Endothelial cell (in vitro differentiated cells): ENCODE measurements around the gene CDC42BPA. TPM values are rescaled to one million over a fixed set of nuclear protein-coding genes. Genes with fewer than 3 reads are reported as not detected.

Source experiments
- DNase-seq: peaks from one replicate; pipeline ENCODE4 v3.0.0; 2021; ENCODE audit warnings: low spot score
- H3K27ac Mint-ChIP-seq: one replicate; pipeline ENCODE4 v1.8.0; 2021; ENCODE audit warnings: mixed read lengths, inconsistent platforms; ENCODE audit not compliant: unreplicated experiment
- H3K27me3 Mint-ChIP-seq: one replicate; pipeline ENCODE4 v1.8.0; 2021; ENCODE audit warnings: mild to moderate bottlenecking, moderate library complexity, mixed read lengths, inconsistent platforms; ENCODE audit not compliant: unreplicated experiment
- H3K36me3 Mint-ChIP-seq: one replicate; pipeline ENCODE4 v1.8.0; 2021; ENCODE audit warnings: mild to moderate bottlenecking, low read depth, mixed read lengths, inconsistent platforms; ENCODE audit not compliant: unreplicated experiment
- H3K4me1 Mint-ChIP-seq: one replicate; pipeline ENCODE4 v1.8.0; 2021; ENCODE audit warnings: mild to moderate bottlenecking, mixed read lengths, inconsistent platforms; ENCODE audit not compliant: unreplicated experiment
- H3K4me3 Mint-ChIP-seq: one replicate; pipeline ENCODE4 v1.8.0; 2021; ENCODE audit warnings: mild to moderate bottlenecking, mixed read lengths, inconsistent platforms; ENCODE audit not compliant: unreplicated experiment
- H3K9me3 Mint-ChIP-seq: one replicate; pipeline ENCODE4 v1.8.0; 2021; ENCODE audit warnings: mixed read lengths, inconsistent platforms; ENCODE audit not compliant: unreplicated experiment
- CTCF ChIP-seq: fragments of 200-600 bp; sonication (generic); IDR thresholded peaks from one replicate; pipeline ENCODE4 v1.5.0; 2021; ENCODE audit warnings: antibody characterized with exemption; ENCODE audit not compliant: unreplicated experiment
- total RNA-seq: library from RNA; stranded (reverse); fragmentation: NEBNext Ultra II Directional; extraction: Animal tissue kit (Norgen Biotek cat#: 25700); gene quantifications from one replicate; pipeline ENCODE4 v1.2.1, GENCODE V29; 2021; ENCODE audit not compliant: unreplicated experiment

The CDC42BPA gene
- total RNA-seq, 1 donor from 2014 or later: 41.4 TPM

- DNase-seq: no peak
- Mint-ChIP-seq H3K27ac (no peak overlapping the region), H3K4me1 (peaks cover 6% of the 10 kb centered on the region), H3K36me3 (peaks cover 13% of the 10 kb centered on the region), H3K9me3 (no peaks in the 10 kb centered on the region), H3K27me3 (no peaks in the 10 kb centered on the region), H3K4me3 (no peak overlapping the region)
- no peak for TF ChIP-seq CTCF
These were observed 350.6 kb downstream of the CDC42BPA start for GRCh38 chr1:226967665-226968064.

GRCh38 chr1:226966683-226967082 lies 351.6 kb downstream of the CDC42BPA start:
- H3K4me1 Mint-ChIP-seq: peaks cover 2% of the 10 kb centered on the region
- H3K4me3 Mint-ChIP-seq: no peak overlapping the region
- no peak for TF ChIP-seq CTCF
- DNase-seq: no peak
- no peaks in the 10 kb centered on the region for H3K27me3 Mint-ChIP-seq
- no peak overlapping the region for H3K27ac Mint-ChIP-seq
- H3K36me3 Mint-ChIP-seq: peaks cover 9% of the 10 kb centered on the region
- no peaks in the 10 kb centered on the region for H3K9me3 Mint-ChIP-seq

GRCh38 chr1:226965581-226966440 lies 352.5 kb downstream of the CDC42BPA start:
- DNase-seq: no peak
- Mint-ChIP-seq H3K4me1 (peaks cover 2% of the 10 kb centered on the region), H3K27me3 (no peaks in the 10 kb centered on the region), H3K27ac (no peak overlapping the region), H3K9me3 (no peaks in the 10 kb centered on the region), H3K4me3 (no peak overlapping the region), H3K36me3 (peaks cover 7% of the 10 kb centered on the region)
- no peak for TF ChIP-seq CTCF

GRCh38 chr1:226964611-226965486 lies 353.4 kb downstream of the CDC42BPA start:
- Mint-ChIP-seq H3K4me1 (peaks cover 2% of the 10 kb centered on the region), H3K9me3 (no peaks in the 10 kb centered on the region), H3K27me3 (peaks cover under 1% of the 10 kb centered on the region), H3K4me3 (no peak overlapping the region), H3K36me3 (peaks cover 7% of the 10 kb centered on the region), H3K27ac (no peak overlapping the region)
- no peak for TF ChIP-seq CTCF
- DNase-seq: no peak
